GM19397 (cell line): ENCODE measurements around the gene C1R.
"Not testable (repeated sequence)": the region's sequence is repeated elsewhere in the genome, so short reads cannot be mapped to it uniquely, and the experiment has no call there.

Experiments used
- ATAC-seq: cut with Tn5 transposase; IDR thresholded peaks from one replicate; pipeline ENCODE4 v1.9.1; 2021; ENCODE audit warnings: mild to moderate bottlenecking, moderate library complexity; ENCODE audit not compliant: unreplicated experiment

C1R gene

DNA sequence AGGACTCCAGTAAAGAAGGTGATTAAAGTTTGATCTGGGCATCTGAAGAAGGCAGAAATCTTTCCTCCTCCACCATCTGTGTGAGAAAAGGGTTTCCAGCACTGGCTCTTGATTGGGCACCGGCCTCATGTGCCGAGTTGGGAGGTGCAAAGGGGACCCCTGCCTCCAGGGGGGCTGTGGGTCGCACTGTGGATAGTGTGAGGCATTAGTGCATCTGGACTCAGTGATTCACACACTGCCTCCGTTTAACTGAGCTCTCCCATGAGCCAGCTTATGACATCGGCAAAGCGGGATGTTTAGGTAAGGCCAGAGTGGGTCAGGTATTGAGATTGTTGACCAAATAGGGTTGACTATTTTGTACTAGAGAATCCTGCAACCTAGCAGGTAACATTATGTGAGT is 22.9 kb downstream of the C1R start:
- no peak for ATAC-seq

GRCh38 chr12:7068994-7069346 is 23.3 kb downstream of the C1R start:
- ATAC-seq, result no peak

- no peak for ATAC-seq
These were observed 23.8 kb downstream of the C1R start for GRCh38 chr12:7068240-7068993.

DNA sequence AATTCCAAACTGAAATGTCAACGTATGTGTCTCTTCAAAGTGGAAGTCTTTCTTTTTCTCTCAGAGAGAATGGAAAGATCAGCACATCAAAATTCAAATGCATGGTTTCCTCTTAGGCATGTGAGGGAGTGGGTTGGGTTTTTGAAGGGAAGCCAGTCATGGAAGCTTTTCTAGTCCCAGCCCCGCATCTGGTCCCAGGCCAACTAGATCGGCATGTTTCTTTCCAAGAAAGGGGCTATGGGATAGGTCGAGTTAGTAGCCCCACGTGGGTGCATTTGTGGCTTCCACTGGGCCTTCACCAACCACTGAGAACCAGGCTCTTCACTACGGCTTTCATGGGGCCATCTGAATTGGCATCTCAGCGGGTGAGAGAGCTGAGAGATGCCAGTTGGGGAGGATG is 25.1 kb downstream of the C1R start:
- no peak for ATAC-seq

DNA sequence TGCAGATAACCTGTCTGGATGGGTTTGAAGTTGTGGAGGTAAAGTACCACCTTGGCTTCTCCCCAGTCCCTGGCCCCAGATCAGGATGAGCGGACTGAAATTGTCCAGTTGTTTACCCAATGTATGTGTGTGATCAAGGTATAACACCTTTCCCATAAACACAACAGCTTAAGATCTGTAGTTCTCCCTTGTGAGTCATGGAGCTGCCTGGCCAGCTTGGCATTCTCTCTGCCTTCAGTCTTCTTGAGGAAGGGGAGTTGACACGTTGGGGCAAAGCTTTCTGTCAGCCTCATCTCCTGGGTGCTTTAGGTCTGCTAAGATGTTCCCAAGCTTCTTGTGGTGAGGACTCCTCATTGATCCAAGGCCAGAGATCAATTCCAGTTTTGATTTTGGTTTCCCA is 25.6 kb downstream of the C1R start:
- ATAC-seq, result no peak

DNA sequence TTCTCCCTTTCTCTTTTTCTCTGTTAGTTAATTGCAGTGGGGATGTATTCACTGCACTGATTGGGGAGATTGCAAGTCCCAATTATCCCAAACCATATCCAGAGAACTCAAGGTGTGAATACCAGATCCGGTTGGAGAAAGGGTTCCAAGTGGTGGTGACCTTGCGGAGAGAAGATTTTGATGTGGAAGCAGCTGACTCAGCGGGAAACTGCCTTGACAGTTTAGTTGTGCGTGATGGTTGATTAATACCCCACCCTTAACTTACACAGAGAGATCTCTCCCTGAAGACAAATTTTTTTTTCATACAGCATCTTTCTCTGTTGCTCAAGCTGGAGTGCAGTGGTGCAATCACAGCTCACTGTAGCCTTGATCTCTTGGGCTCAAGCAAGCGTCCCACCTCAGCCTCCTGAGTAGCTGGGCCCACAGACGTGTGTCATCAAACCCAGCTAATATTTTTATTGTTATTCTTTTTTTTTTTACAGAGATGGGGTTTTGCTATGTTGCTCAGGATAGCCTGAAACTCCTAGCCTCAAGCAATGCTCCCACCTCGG is 27.1 kb downstream of the C1R start:
- no peak for ATAC-seq

- ATAC-seq, result no peak
These were observed 27.7 kb downstream of the C1R start for GRCh38 chr12:7064516-7064915.

GRCh38 chr12:7061596-7061995 is 30.6 kb downstream of the C1R start:
- no peak for ATAC-seq

GRCh38 chr12:7061138-7061537 is 31.1 kb downstream of the C1R start:
- ATAC-seq, result no peak

DNA sequence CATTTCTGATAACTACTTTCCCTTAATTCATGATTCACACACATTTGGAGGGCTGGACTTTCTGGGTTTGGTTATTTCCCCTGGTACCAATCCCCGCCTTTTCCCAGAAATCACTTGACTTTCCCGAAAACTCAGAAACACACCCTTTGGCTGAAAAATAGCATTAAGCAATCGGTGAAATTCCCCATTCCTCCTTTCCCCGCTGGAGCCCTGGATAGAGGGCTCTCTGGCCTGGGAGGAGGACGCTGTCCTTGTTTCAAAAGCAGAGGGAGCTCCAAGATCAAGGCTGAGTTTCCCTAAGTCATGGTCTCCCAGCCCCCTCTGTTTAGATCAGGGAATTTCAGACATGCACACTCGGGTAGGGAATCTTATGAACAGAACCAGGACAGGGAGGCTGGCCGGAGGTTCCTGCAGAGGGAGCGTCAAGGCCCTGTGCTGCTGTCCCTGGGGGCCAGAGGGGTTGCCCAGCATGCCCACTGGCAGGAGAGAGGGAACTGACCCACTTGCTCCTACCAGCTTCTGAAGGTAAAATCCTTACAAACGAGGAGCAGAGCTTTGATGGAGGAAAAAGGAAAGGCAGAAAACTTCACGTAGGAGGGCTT is 31.8 kb downstream of the C1R start, which contains the start of gene C1S:
Gene C1S, plus strand, starts transcription at position 366 of the 602 bp plus-strand sequence. CDS start 1,195 bp downstream, outside the sequence.
- no peak for ATAC-seq

GRCh38 chr12:7059780-7060179 is 32.5 kb downstream of the C1R start:
- no peak for ATAC-seq

- no peak for ATAC-seq
These were observed 33.3 kb downstream of the C1R start for GRCh38 chr12:7058850-7059395.

GRCh38 chr12:7058163-7058845 is 33.9 kb downstream of the C1R start:
- ATAC-seq, result no peak

DNA sequence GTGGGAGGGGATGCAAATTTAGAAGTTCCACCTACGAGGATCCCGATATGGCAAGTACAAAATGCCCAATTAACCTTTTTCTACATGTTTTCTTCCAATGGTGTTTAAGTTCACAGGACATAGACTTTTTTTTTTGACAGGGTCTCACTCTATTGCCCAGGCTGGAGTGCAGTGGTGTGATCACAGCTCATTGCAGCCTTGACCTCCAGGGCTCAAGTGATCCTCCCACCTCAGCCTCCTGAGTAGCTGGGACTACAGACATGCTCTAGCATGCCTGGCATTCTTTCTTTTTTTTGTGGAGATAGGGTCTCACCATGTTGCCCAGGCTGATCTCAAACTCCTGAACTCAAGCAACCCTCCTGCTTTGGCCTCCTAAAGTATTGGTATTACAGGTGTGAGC is 36.5 kb downstream of the C1R start:
- ATAC-seq, result not testable (repeated sequence)

- no peak for ATAC-seq
These were observed 37.3 kb downstream of the C1R start for GRCh38 chr12:7054925-7055324.

DNA sequence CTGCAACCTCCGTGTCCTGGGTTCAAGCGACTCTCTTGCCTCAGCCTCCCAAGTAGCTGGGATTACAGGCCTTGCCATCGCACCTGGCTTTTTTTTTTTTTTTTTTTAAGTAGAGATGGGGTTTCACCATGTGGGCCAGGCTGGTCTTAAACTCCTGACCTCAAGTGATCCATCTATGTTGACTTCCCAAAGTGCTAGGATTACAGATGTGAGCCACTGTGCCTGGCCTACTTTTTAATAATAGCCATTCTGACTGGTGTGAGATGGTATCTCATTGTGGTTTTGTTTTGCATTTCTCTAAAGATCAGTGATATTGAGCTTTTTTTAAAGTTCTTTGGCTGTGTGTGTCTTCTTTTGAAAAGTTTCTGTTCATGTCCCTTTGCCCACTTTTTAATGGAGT is 42.3 kb downstream of the C1R start:
- ATAC-seq, result not testable (repeated sequence)

DNA sequence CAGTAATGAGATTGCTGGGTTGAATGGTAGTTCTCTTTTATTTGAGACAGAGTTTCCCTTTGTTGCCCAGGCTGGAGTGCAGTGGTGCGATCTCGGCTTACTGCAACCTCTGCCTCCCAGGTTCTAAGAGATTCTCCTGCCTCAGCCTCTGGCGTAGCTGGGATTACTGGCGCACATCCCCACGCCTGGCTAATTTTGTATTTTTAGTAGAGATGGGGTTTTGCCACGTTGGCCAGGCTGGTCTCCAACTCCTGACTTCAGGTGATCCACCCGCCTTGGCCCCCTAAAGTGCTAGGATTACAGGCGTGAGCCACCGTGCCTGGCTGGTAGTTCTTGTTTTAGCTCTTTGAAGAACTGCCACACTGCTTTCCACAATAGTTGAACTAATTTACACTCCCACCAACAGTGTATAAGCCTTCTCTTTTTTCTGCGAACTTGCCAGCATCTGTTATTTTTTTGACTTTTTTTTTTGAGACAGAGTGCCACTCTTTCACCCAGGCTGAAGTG is 42.7 kb downstream of the C1R start:
- ATAC-seq, result not testable (repeated sequence)

- ATAC-seq, result no peak
These were observed 44.9 kb downstream of the C1R start for GRCh38 chr12:7047306-7047705.

DNA sequence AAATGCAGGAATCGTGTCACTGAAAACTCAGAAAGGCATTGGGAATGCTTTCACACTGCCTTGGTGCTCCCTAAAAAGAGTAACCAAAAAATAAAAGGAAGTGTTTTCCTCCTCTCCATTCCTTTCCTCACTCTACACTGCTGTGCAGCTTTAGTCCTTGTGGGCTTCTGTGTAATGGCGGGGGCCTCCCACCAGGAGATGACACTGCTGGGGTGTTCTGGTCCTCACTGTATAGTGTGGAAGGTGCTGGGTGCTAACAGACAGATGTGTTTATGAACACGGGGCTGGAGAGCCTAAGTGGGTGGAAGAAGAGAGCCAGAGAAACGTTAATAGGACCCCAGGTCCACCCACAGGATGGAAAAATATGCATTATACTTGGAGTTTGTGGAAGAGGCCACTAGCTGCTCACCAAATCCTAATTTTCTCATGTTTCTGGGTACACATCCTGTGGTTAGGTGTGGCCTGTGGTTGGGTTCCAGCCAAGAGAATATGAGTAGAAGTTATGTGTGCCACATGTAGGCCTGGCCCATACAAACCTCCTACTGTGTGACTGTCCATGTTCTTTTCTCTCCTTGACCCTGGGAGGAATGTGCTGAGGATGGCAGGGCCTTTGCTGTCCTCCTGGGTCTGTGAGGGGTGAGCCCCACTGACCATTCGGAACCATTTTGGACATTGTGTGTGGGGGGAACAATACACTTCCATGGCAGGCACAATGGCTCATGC is 45.7 kb downstream of the C1R start:
- ATAC-seq, result no peak

DNA sequence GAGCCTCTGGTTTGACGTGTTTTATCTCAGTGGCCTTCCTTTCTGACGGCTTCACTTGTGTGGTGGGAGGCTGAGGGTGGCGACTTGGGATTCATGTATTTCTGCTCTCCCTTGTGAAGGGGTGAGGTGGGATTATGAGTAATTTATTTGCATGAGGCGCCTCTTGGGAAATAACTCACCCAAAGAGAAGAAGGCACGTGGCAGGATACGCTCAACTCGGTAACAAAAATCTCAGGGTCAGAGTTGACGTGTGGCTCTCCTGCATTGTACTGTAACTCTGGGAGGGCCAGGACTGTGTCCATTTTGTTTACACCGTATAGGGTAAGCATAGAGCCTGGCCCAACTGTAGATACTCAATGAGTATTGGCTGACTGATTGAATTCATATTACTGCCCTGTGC is 46.3 kb downstream of the C1R start:
- ATAC-seq, result no peak

GRCh38 chr12:7042842-7043241 is 49.4 kb downstream of the C1R start:
- ATAC-seq, result no peak
